ENCODE measurements around the gene ADM2. TPM values are rescaled to one million over a fixed set of nuclear protein-coding genes. Genes with fewer than 3 reads are reported as not detected.

Gene ADM2
- polyA plus RNA-seq, 1 of the 3 experiments (the other 2 are of a cell fraction) = 0.61 TPM

DNA sequence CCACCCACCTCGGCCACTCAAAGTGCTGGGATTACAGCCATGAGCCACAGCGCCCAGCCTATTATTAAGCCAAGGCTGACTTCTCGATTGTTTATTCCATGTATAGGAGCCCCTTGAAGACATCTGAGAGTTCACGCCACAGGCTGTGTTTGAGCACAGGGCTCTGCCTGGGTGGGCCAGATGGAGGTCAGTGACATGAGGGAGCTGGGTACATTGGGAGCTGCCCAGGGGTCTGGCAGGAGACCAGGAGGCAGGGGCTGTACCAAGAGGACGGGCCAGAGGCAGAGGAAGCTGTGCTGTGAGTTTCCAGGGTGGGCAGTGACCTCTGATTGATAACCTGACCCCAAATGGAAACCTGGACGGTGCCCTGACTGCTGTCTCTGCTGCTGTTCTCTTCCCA, 20.8 kb downstream of the ADM2 start:
- TF ChIP-seq YY1 (IDR thresholded peaks at IDR 0.05; ENCODE audit: low read depth) = no peak
- TF ChIP-seq, protein P1, sequence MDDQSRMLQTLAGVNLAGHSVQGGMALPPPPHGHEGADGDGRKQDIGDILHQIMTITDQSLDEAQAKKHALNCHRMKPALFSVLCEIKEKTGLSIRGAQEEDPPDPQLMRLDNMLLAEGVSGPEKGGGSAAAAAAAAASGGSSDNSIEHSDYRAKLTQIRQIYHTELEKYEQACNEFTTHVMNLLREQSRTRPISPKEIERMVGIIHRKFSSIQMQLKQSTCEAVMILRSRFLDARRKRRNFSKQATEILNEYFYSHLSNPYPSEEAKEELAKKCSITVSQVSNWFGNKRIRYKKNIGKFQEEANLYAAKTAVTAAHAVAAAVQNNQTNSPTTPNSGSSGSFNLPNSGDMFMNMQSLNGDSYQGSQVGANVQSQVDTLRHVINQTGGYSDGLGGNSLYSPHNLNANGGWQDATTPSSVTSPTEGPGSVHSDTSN (IDR thresholded peaks at IDR 0.05) = no peak
- TF ChIP-seq EZH2phosphoT487 (IDR thresholded peaks at IDR 0.05; ENCODE audit: borderline replicate concordance, low read depth) = no peak
- H3K36me3 ChIP-seq (replicated peaks in 1 of 2; ENCODE audit: control insufficient read depth in 1 of 2, insufficient read depth in 2 of 2, low read length in 1 of 2) = peaks cover 0 to 18% of the 10 kb centered on the region in 2 experiments
- no peak overlapping the region for H3K4me3 ChIP-seq (ENCODE audit: low read depth in 2 of 2, low read length in 1 of 2)
- no peak overlapping the region for H3K27ac ChIP-seq (ENCODE audit: low read depth in 2 of 2, low read length in 1 of 2)
- peaks cover 8% of the 10 kb centered on the region for H3F3A ChIP-seq (replicated peaks; ENCODE audit: insufficient read depth)
- no peak overlapping the region for H2AFZ ChIP-seq (ENCODE audit: low read depth)
- no peak overlapping the region for H3K9ac ChIP-seq
- 97% methylated on average over 5 of the region's 6 CpGs for WGBS (ENCODE audit: low lambda C conversion rate)
- H3K9me3 ChIP-seq = no peaks in the 10 kb centered on the region
- H3K9me2 ChIP-seq = no peaks in the 10 kb centered on the region
- H3K79me2 ChIP-seq (ENCODE audit: insufficient read depth) = peaks cover 21% of the 10 kb centered on the region
- H3K4me2 ChIP-seq = no peak overlapping the region
- ChIA-PET CTCF (no interaction called here), POLR2A (no interaction called here)
- H4K20me1 ChIP-seq (ENCODE audit: insufficient read depth) = no peaks in the 10 kb centered on the region
- H3K4me1 ChIP-seq (ENCODE audit: control insufficient read depth in 1 of 2, insufficient read depth in 2 of 2, low read depth in 1 of 2, low read length in 1 of 2) = peaks cover 0 to 11% of the 10 kb centered on the region in 2 experiments; a peak in 1 of 4 replicates
- H3K27me3 ChIP-seq (ENCODE audit: insufficient read depth) = no peaks in the 10 kb centered on the region
- no peak for DNase-seq

DNA sequence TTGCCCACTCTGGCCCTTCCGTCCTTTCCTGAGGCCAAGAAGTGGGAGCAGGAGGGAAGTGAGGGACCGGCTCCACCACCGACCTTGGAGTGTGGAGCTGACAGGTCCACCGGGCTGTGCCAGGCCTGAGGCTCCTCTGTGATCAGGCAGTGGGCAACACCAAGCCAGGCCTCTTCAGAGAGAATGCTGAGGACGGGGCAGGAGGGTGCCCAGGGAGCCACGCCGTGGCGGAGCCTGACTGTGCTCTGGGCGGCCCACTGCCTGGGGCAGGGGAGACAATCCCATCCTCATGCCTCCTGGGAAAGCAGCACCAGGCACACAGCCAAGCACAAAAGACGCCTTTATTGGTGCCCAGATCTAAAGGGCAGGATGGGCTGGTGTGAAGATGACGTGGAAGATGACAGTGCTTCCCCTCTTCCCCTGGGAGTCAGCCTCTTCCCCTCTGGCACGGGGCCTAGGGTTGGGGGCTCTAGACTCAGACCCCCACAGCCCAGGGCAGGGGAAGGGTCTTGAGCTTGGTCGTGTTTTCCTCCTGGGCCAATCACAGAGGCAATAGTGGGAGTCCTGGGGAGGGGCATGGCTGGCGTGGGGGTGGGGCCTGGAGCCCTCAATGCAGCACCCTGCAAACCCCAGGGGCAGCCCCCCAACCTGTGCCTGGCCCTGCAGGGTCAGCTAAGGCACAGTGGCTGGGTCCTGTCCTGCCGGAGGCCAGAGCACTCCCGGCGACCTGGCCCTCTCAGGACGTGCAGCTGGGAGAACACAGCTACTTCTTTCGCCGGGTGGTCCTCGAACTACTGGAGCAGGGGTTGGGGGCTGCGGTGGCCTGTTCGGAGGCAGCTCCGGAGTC, 21.5 kb downstream of the ADM2 start:
- Histone ChIP-seq H3K27me3 (ENCODE audit: insufficient read depth) (no peaks in the 10 kb centered on the region), H3K4me3 (ENCODE audit: low read depth in 2 of 2, low read length in 1 of 2) (no peak overlapping the region), H3K4me2 (no peak overlapping the region), H2AFZ (ENCODE audit: low read depth) (no peak overlapping the region), H3K4me1 (ENCODE audit: control insufficient read depth in 1 of 2, insufficient read depth in 2 of 2, low read depth in 1 of 2, low read length in 1 of 2) (peaks cover 0 to 11% of the 10 kb centered on the region in 2 experiments; a peak in 1 of 4 replicates), H3K36me3 (replicated peaks in 1 of 2; ENCODE audit: control insufficient read depth in 1 of 2, insufficient read depth in 2 of 2, low read length in 1 of 2) (peaks cover 0 to 18% of the 10 kb centered on the region in 2 experiments), H3K9me2 (no peaks in the 10 kb centered on the region), H4K20me1 (ENCODE audit: insufficient read depth) (no peaks in the 10 kb centered on the region), H3K9me3 (no peaks in the 10 kb centered on the region), H3K9ac (no peak overlapping the region), H3K79me2 (ENCODE audit: insufficient read depth) (peaks cover 25% of the 10 kb centered on the region), H3F3A (replicated peaks; ENCODE audit: insufficient read depth) (peaks cover 8% of the 10 kb centered on the region), H3K27ac (ENCODE audit: low read depth in 2 of 2, low read length in 1 of 2) (no peak overlapping the region)
- WGBS (ENCODE audit: low lambda C conversion rate) = 91% methylated on average over 8 of the region's 24 CpGs
- DNase-seq = no peak
- TF ChIP-seq TEAD4 (IDR thresholded peaks at IDR 0.05; ENCODE audit: borderline replicate concordance, insufficient read depth) (no peak), SMC3 (IDR thresholded peaks at IDR 0.05; ENCODE audit: low read depth, low read length) (no peak), EZH2phosphoT487 (IDR thresholded peaks at IDR 0.05; ENCODE audit: borderline replicate concordance, low read depth) (no peak), GABPA (IDR thresholded peaks at IDR 0.05; ENCODE audit: low read depth) (no peak), JUND (IDR thresholded peaks at IDR 0.05) (no peak), RAD21 (IDR thresholded peaks at IDR 0.05; ENCODE audit: low read length) (no peak), GATA2 (CRISPR knock-in tag; IDR thresholded peaks at IDR 0.05) (no peak), MEF2A (IDR thresholded peaks at IDR 0.05; ENCODE audit: borderline replicate concordance, low read depth) (no peak), NRF1 (IDR thresholded peaks at IDR 0.05; ENCODE audit: low read depth, low read length) (no peak), RCOR1 (IDR thresholded peaks at IDR 0.05; ENCODE audit: low read length) (no peak), FOXM1 (IDR thresholded peaks at IDR 0.05; ENCODE audit: low read depth) (no peak), TAF1 (IDR thresholded peaks at IDR 0.05; ENCODE audit: borderline replicate concordance, low read depth, low read length) (no peak), TCF12 (IDR thresholded peaks at IDR 0.05) (no peak), FOSL2 (IDR thresholded peaks at IDR 0.05; ENCODE audit: borderline replicate concordance, low read depth) (no peak), CHD2 (IDR thresholded peaks at IDR 0.05; ENCODE audit: low read length, partially characterized antibody) (no peak), POLR2AphosphoS5 (IDR thresholded peaks at IDR 0.05; ENCODE audit: low read depth, low read length) (no peak)
- TF ChIP-seq, protein P2, sequence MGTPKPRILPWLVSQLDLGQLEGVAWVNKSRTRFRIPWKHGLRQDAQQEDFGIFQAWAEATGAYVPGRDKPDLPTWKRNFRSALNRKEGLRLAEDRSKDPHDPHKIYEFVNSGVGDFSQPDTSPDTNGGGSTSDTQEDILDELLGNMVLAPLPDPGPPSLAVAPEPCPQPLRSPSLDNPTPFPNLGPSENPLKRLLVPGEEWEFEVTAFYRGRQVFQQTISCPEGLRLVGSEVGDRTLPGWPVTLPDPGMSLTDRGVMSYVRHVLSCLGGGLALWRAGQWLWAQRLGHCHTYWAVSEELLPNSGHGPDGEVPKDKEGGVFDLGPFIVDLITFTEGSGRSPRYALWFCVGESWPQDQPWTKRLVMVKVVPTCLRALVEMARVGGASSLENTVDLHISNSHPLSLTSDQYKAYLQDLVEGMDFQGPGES (IDR thresholded peaks at IDR 0.05; ENCODE audit: low read depth, low read length) = no peak
- TF ChIP-seq, protein P1 (IDR thresholded peaks at IDR 0.05) = no peak
- TF ChIP-seq, protein P3, sequence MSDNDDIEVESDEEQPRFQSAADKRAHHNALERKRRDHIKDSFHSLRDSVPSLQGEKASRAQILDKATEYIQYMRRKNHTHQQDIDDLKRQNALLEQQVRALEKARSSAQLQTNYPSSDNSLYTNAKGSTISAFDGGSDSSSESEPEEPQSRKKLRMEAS (IDR thresholded peaks at IDR 0.05; ENCODE audit: low read depth) = no peak
- TF ChIP-seq, protein P4, sequence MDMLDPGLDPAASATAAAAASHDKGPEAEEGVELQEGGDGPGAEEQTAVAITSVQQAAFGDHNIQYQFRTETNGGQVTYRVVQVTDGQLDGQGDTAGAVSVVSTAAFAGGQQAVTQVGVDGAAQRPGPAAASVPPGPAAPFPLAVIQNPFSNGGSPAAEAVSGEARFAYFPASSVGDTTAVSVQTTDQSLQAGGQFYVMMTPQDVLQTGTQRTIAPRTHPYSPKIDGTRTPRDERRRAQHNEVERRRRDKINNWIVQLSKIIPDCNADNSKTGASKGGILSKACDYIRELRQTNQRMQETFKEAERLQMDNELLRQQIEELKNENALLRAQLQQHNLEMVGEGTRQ (IDR thresholded peaks at IDR 0.05; ENCODE audit: borderline replicate concordance, low read depth, low read length) = no peak
- ChIA-PET CTCF (no interaction called here), POLR2A (no interaction called here)

Data from SK-N-SH (cell line).